CD8-positive, alpha-beta memory T cell (primary cell): ENCODE data around the gene MSTO1. TPM values are rescaled to one million over a fixed set of nuclear protein-coding genes. Genes with fewer than 3 reads are reported as not detected.
A peak's percentile ranks its signal among the peaks of the same experiment; 100 is the strongest.
"Not testable (repeated sequence)": the region's sequence is repeated elsewhere in the genome, so short reads cannot be mapped to it uniquely, and the experiment has no call there.

Experiments
- CTCF ChIA-PET: fragments of 350-600 bp; sonication (Branson Sonifier 250); formaldehyde crosslinking; loops from one replicate; lab custom pipeline; 2021; ENCODE audit warnings: antibody characterized with exemption; lab: Charles Lee
- POLR2A ChIA-PET: fragments of 350-600 bp; sonication (Branson Sonifier 250); formaldehyde crosslinking; loops from one replicate; lab custom pipeline; 2021; ENCODE audit warnings: antibody characterized with exemption; lab: Charles Lee
- DNase-seq, 5 donors: peaks; one replicate each; pipeline versions ENCODE4 v3.0.0 to v3.0.0-alpha.2; 2020 to 2022; ENCODE audit warnings: mixed read lengths in 1 of 5
- H3K27ac ChIP-seq: one replicate; pipeline ENCODE4 v1.7.0; 2013; ENCODE audit warnings: low read depth, mild to moderate bottlenecking, low read length, moderate library complexity
- H3K27me3 ChIP-seq: 2 replicates; pipeline ENCODE4 v1.7.0; 2013; ENCODE audit warnings: low read length, mild to moderate bottlenecking; ENCODE audit not compliant: insufficient read depth, poor library complexity, severe bottlenecking
- H3K36me3 ChIP-seq: 2 replicates; pipeline ENCODE4 v1.7.0; 2013; ENCODE audit warnings: mild to moderate bottlenecking, low read length, moderate library complexity; ENCODE audit not compliant: insufficient read depth
- H3K4me1 ChIP-seq: 2 replicates; pipeline ENCODE4 v1.7.0; 2013; ENCODE audit warnings: mild to moderate bottlenecking, low read length, moderate library complexity; ENCODE audit not compliant: insufficient read depth
- H3K4me3 ChIP-seq: 2 replicates; pipeline ENCODE4 v1.7.0; 2013; ENCODE audit warnings: mild to moderate bottlenecking, low read length
- H3K9me3 ChIP-seq: 2 replicates; pipeline ENCODE4 v1.7.0; 2013; ENCODE audit warnings: mild to moderate bottlenecking, low read length
- H3K27ac Mint-ChIP-seq, 8 donors: one replicate each; pipeline ENCODE4 v1.8.0; 2020 to 2021; ENCODE audit warnings: mixed read lengths in 8 of 8, mild to moderate bottlenecking in 6 of 8, inconsistent platforms in 3 of 8, moderate library complexity in 3 of 8
- H3K27me3 Mint-ChIP-seq, 2 donors: one replicate each; pipeline ENCODE4 v1.8.0; 2020 to 2021; ENCODE audit warnings: mixed read lengths in 2 of 2, mild to moderate bottlenecking in 1 of 2, moderate library complexity in 1 of 2
- H3K36me3 Mint-ChIP-seq, 3 donors: one replicate each; pipeline ENCODE4 v1.8.0; 2020 to 2021; ENCODE audit warnings: mixed read lengths in 3 of 3, inconsistent platforms in 1 of 3, mild to moderate bottlenecking in 1 of 3
- H3K4me1 Mint-ChIP-seq, 3 donors: one replicate each; pipeline ENCODE4 v1.8.0; 2020 to 2021; ENCODE audit warnings: mixed read lengths in 3 of 3, inconsistent platforms in 1 of 3, mild to moderate bottlenecking in 1 of 3
- H3K4me3 Mint-ChIP-seq, 7 donors: one replicate each; pipeline ENCODE4 v1.8.0; 2020 to 2021; ENCODE audit warnings: mixed read lengths in 7 of 7, mild to moderate bottlenecking in 6 of 7, moderate library complexity in 4 of 7, inconsistent platforms in 2 of 7
- H3K9me3 Mint-ChIP-seq, 5 donors: one replicate each; pipeline ENCODE4 v1.8.0; 2020 to 2022; ENCODE audit warnings: mixed read lengths in 5 of 5, mild to moderate bottlenecking in 3 of 5, moderate library complexity in 2 of 5, inconsistent platforms in 1 of 5
- polyA plus RNA-seq: library from polyadenylated mRNA; unstranded; fragments of 300-500 nt; fragmentation: Illumina TruSeq; gene quantifications from one replicate; pipeline ENCODE4 v1.2.3, GENCODE V29; 2021
- total RNA-seq, 2 experiments: library from RNA; stranded (reverse); gene quantifications; one replicate each; pipeline ENCODE4 v1.2.3, GENCODE V29; 2021

Gene MSTO1
- total and polyA plus RNA-seq, 3 experiments from 2014 or later, result 19.6 to 92.0 (median 82.0) TPM

DNA sequence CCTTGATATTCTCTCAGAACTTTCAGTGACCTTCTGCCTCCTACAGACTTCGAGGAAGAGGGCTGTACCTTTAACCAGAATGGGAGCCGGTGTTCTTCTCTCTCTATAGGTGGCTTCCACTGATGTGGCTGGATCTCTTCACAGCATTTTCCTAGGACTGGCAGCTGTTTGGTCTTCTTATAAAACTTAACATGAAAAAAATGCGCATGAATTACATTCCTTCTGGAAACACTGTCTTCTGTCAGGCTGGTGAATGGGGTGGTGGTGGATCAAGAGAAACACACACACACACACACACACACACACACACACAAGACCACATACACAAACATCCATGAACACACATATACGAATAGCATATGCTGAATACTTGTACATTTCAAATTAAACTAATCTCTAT lies 51.2 kb downstream of the MSTO1 start:
- POLR2A ChIA-PET, result not testable (repeated sequence)

More for the DNA sequence above, 51.2 kb downstream of the MSTO1 start:
- H3K9me3 ChIP-seq, H3K27ac ChIP-seq, CTCF ChIA-PET, H3K4me3 Mint-ChIP-seq, H3K4me3 ChIP-seq, H3K27me3 ChIP-seq, H3K4me1 Mint-ChIP-seq, H3K27me3 Mint-ChIP-seq, H3K9me3 Mint-ChIP-seq, DNase-seq, H3K4me1 ChIP-seq: not testable (repeated sequence)
- peaks cover 22% of the 10 kb centered on the region for H3K36me3 ChIP-seq
- H3K27ac Mint-ChIP-seq, result peak overlapping the region in 1 of 8 donors; percentile 32
- H3K36me3 Mint-ChIP-seq, result peaks cover 6 to 72% (median 33%) of the 10 kb centered on the region in 3 donors

Other genes with a start within 250 kb of the MSTO1 start
- gene ASH1L, start 47.4 kb upstream of the MSTO1 start, total RNA-seq, result 10 to 100 TPM; 29.7 to 30.5 TPM
- 25.7 TPM for gene ASH1L, start 47.4 kb upstream of the MSTO1 start, polyA plus RNA-seq
- gene YY1AP1, start 78.6 kb downstream of the MSTO1 start, total RNA-seq, result 10 to 100 TPM; 59.1 to 62.0 TPM
- gene YY1AP1, start 78.6 kb downstream of the MSTO1 start, polyA plus RNA-seq, result 49.7 TPM
- gene DAP3, start 78.9 kb downstream of the MSTO1 start, total RNA-seq, result 100 to 1,000 TPM; 156 to 160 TPM
- 96.7 TPM for gene DAP3, start 78.9 kb downstream of the MSTO1 start, polyA plus RNA-seq
- gene GON4L, start 247.0 kb downstream of the MSTO1 start, total RNA-seq, result 10 to 100 TPM; 53.3 to 60.8 TPM
- gene GON4L, start 247.0 kb downstream of the MSTO1 start, polyA plus RNA-seq, result 42.9 TPM
- 10 to 100 TPM; 22.7 TPM for gene SYT11, start 249.3 kb downstream of the MSTO1 start, total RNA-seq
- gene SYT11, start 249.3 kb downstream of the MSTO1 start, polyA plus RNA-seq, result 19.3 TPM